Measurements from ENCODE around the gene LRRC27.

DNA sequence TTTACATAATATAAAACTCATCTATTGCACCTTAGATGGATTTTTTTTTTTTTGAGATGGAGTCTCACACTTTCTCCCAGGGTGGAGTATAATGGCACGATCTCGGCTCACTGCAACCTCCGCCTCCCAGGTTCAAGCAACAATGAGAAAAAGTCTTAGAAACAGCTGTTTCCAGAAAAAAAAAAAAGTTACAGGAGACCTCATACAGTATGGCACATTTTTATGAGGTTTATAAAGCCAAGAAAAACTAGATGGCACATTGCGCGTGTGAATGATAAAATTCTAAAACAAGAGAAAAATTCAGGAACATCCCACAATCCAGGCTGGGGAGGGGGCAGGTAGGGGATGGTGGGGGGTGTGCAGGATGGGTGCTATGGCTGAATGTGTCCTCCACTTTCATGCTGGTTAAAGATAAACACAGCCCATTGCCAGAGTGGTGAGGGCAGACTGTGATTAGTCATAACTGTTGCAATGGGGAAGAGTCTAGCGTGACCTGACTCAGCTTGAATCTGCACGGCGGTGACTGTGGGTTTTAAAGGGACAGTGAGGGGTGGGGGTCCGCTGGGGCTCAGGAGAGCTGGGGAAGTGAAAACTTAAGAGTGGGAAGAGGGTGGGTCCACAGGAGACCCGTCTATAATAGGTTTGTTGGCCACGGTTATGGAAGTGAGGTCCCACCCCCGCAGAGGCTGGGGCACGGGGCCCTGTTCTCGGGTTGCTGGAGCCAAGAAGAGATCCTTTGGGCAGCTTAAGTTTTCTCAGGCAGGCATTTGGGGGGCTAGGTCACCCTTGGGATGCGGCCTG is 11.9 kb upstream of the LRRC27 start:
- TF ChIP-seq CTCF (IDR thresholded peaks at IDR 0.05) (no peak), POLR2A (IDR thresholded peaks at IDR 0.05) (no peak)
